ENCODE data around the gene MSH6. TPM values are rescaled to one million over a fixed set of nuclear protein-coding genes. Genes with fewer than 3 reads are reported as not detected.

The MSH6 gene
- total and polyA plus RNA-seq, 9 of the 15 experiments (the other 6 are each of a cell fraction or from before 2014, with no cell fraction given): 15.3 to 147 (median 80.5) TPM

- TF ChIP-seq GATAD2B (IDR thresholded peaks at IDR 0.05; ENCODE audit: borderline replicate concordance) (peak; percentile 92), SMAD2 (IDR thresholded peaks at IDR 0.05; ENCODE audit: low read depth, low read length) (no peak), KLF6 (CRISPR knock-in tag; IDR thresholded peaks at IDR 0.05; ENCODE audit: borderline replicate concordance) (no peak), MECOM (CRISPR knock-in tag; IDR thresholded peaks at IDR 0.05) (no peak), DDX20 (tag; IDR thresholded peaks at IDR 0.05; ENCODE audit: low read depth) (no peak), ZNF384 (IDR thresholded peaks at IDR 0.05; ENCODE audit: low read depth, low read length) (no peak), RHOXF2B (CRISPR knock-in tag; conservative IDR thresholded peaks at IDR 0.05) (no peak), SFPQ (IDR thresholded peaks at IDR 0.05; ENCODE audit: low read depth, low read length) (no peak), NCOA2 (IDR thresholded peaks at IDR 0.05; ENCODE audit: partially characterized antibody in 2 of 2) (no peak), TSC22D4 (tag; IDR thresholded peaks at IDR 0.05) (no peak), BMI1 (IDR thresholded peaks at IDR 0.05; ENCODE audit: low read length) (no peak), FOXJ2 (tag; IDR thresholded peaks at IDR 0.05) (no peak), ZBTB26 (CRISPR knock-in tag; IDR thresholded peaks at IDR 0.05) (no peak), ZNF583 (CRISPR knock-in tag; IDR thresholded peaks at IDR 0.05) (peak; percentile 24; the same call in 1 of the 2 replicates), HSF4 (CRISPR knock-in tag; IDR thresholded peaks at IDR 0.05; ENCODE audit: borderline replicate concordance) (no peak), ETV1 (tag; conservative IDR thresholded peaks at IDR 0.05; ENCODE audit: low read depth) (peak; percentile 59; the same call in 1 of the 2 replicates), ZNF586 (CRISPR knock-in tag; conservative IDR thresholded peaks at IDR 0.05) (no peak), TAF9B (IDR thresholded peaks at IDR 0.05; ENCODE audit: partially characterized antibody) (no peak), CLOCK (CRISPR knock-in tag; IDR thresholded peaks at IDR 0.05; ENCODE audit: borderline replicate concordance) (no peak), ZFPM2 (CRISPR knock-in tag; IDR thresholded peaks at IDR 0.05) (no peak), MED1 (CRISPR knock-in tag; IDR thresholded peaks at IDR 0.05; ENCODE audit: borderline replicate concordance) (no peak), ZNF133 (CRISPR knock-in tag; IDR thresholded peaks at IDR 0.05) (no peak), U2AF1 (optimal IDR thresholded peaks at IDR 0.05; ENCODE audit: low read depth, low read length) (peak; percentile 50)
These were observed at the start of gene MSH6 (continued) for GRCh38 chr2:47782671-47783485.
